AG04450 (cell line): ENCODE measurements around the gene TMEM209. TPM values are rescaled to one million over a fixed set of nuclear protein-coding genes. Genes with fewer than 3 reads are reported as not detected.

Experiments
- CTCF ChIA-PET: fragments of 300-600, 350-600 bp; formaldehyde crosslinking; extraction: SDS; loops from one replicate; lab custom pipeline; 2022; ENCODE audit warnings: antibody characterized with exemption, inconsistent platforms; lab: Charles Lee
- POLR2A ChIA-PET: fragments of 350-600 bp; formaldehyde crosslinking; extraction: SDS; loops from one replicate; lab custom pipeline; 2021; ENCODE audit warnings: antibody characterized with exemption, inconsistent platforms; lab: Yijun Ruan, JAX
- DNase-seq: peaks from one replicate; pipeline ENCODE4 v3.0.0-alpha.2; 2011; ENCODE audit warnings: low read depth, low spot score
- H3K27ac ChIP-seq: one replicate; pipeline ENCODE4 v1.5.1; 2012; ENCODE audit warnings: low read depth, low read length, control low read depth
- H3K27me3 ChIP-seq: one replicate; pipeline ENCODE4 v1.6.0; 2012; ENCODE audit warnings: low read length; ENCODE audit not compliant: control insufficient read depth, insufficient read depth
- H3K4me3 ChIP-seq: 2 replicates; pipeline ENCODE4 v1.5.1; 2011; ENCODE audit warnings: mild to moderate bottlenecking, low read depth, low read length, control low read depth
- H3K9me3 ChIP-seq: 2 replicates; pipeline ENCODE4 v1.5.1; 2012; ENCODE audit warnings: low read length; ENCODE audit not compliant: control insufficient read depth, insufficient read depth
- CTCF ChIP-seq: IDR thresholded peaks from 2 replicates; pipeline ENCODE4 v1.5.1; 2011; ENCODE audit warnings: low read depth, low read length, control low read depth, inconsistent platforms
- polyA plus RNA-seq: library from polyadenylated mRNA; depleted of rRNA; stranded (reverse); fragments of >200 nt; gene quantifications from 2 replicates; pipeline ENCODE4 v1.2.3, GENCODE V29; 2011

Gene TMEM209
- polyA plus RNA-seq, 1 experiment: 15.2 TPM

- Histone ChIP-seq H3K27me3 (no peaks in the 10 kb centered on the region), H3K9me3 (no peaks in the 10 kb centered on the region), H3K27ac (no peak overlapping the region), H3K4me3 (no peak overlapping the region)
- no peak for TF ChIP-seq CTCF
- DNase-seq: no peak
- ChIA-PET POLR2A (interaction anchor here (1.1 kb wide), 1 partner anchor 22 kb away, joined by 3 read pairs; the partner anchor contains the start of gene TMEM209), CTCF (interaction anchor here (1.2 to 2.1 kb wide), 2 partner anchors 87 to 111 kb away, joined by 3 to 7 read pairs; no protein-coding TSS in a partner anchor)
Measured at GRCh38 chr7:130182990-130183389, 22.2 kb downstream of the TMEM209 start.

- H3K4me3 ChIP-seq: no peak overlapping the region
- POLR2A ChIA-PET: no interaction called here
- TF ChIP-seq CTCF: no peak
- H3K9me3 ChIP-seq: no peaks in the 10 kb centered on the region
- CTCF ChIA-PET: interaction anchor here (1.1 kb wide), 2 partner anchors 311 to 577 kb away, joined by 3 to 4 read pairs; partner anchors contain the start of gene MEST
- DNase-seq: no peak
- H3K27ac ChIP-seq: no peak overlapping the region
- H3K27me3 ChIP-seq: no peaks in the 10 kb centered on the region
Measured at GRCh38 chr7:130181263-130181605, 24.0 kb downstream of the TMEM209 start.

GRCh38 chr7:130180571-130181262 is 24.5 kb downstream of the TMEM209 start:
- Histone ChIP-seq H3K4me3 (no peak overlapping the region), H3K9me3 (no peaks in the 10 kb centered on the region), H3K27me3 (no peaks in the 10 kb centered on the region), H3K27ac (no peak overlapping the region)
- ChIA-PET POLR2A (no interaction called here), CTCF (no interaction called here)
- no peak for DNase-seq
- no peak for TF ChIP-seq CTCF

DNA sequence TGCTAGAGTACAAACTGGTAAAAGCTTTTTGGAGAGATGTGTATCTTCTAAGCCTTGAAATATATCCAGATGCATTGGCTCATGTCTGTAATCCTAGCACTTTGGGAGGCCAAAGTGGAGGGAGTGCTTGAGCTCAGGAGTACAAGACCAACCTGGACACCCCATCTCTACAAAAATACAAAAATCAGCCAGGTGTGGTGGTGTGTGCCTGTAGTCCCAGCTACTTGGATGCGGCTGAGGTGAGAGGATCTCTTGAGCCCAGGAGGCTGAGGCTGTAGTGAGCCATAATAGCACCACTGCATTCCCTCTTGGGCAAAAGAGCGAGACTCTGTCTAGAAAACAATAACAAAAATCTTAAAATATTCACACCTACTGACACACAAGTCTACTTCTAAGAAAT is 25.6 kb downstream of the TMEM209 start:
- H3K9me3 ChIP-seq: no peaks in the 10 kb centered on the region
- no peak overlapping the region for H3K4me3 ChIP-seq
- H3K27ac ChIP-seq: no peak overlapping the region
- ChIA-PET CTCF (interaction anchor here (0.6 to 1.4 kb wide), 2 partner anchors 83 to 107 kb away, joined by 3 to 6 read pairs; no protein-coding TSS in a partner anchor), POLR2A (no interaction called here)
- TF ChIP-seq CTCF: no peak
- DNase-seq: no peak
- H3K27me3 ChIP-seq: no peaks in the 10 kb centered on the region

DNA sequence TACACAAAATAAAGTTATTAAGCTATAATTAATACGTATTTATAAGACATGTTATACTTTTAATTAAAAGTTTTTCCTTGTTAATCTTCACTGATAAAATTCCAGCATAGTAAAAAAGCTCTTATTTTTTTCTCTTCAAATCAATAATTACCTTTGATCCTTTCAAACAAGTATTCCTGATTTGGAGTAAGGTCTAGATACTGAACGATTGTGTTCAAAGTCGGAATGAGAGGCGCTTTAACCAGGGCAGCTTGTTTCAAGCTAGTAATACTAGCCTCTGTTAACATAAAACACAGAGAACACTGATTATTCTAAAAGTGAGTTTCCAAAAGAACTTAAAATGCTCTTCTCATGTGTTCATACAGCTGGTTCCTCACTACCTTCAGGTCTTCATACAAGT is 27.0 kb downstream of the TMEM209 start:
- Histone ChIP-seq H3K27ac (no peak overlapping the region), H3K9me3 (no peaks in the 10 kb centered on the region), H3K4me3 (no peak overlapping the region), H3K27me3 (no peaks in the 10 kb centered on the region)
- ChIA-PET POLR2A (no interaction called here), CTCF (interaction anchor here (1.0 to 1.4 kb wide), 2 partner anchors 106 to 580 kb away, joined by 3 to 6 read pairs; no protein-coding TSS in a partner anchor)
- no peak for DNase-seq
- no peak for TF ChIP-seq CTCF
